Kasumi-1 (cell line): ENCODE measurements around the gene GZF1.

ENCODE experiments used
- DNase-seq, 2 experiments: peaks; one replicate each; lab custom pipeline; 2025; lab: John Stamatoyannopoulos, UW

The GZF1 gene

DNA sequence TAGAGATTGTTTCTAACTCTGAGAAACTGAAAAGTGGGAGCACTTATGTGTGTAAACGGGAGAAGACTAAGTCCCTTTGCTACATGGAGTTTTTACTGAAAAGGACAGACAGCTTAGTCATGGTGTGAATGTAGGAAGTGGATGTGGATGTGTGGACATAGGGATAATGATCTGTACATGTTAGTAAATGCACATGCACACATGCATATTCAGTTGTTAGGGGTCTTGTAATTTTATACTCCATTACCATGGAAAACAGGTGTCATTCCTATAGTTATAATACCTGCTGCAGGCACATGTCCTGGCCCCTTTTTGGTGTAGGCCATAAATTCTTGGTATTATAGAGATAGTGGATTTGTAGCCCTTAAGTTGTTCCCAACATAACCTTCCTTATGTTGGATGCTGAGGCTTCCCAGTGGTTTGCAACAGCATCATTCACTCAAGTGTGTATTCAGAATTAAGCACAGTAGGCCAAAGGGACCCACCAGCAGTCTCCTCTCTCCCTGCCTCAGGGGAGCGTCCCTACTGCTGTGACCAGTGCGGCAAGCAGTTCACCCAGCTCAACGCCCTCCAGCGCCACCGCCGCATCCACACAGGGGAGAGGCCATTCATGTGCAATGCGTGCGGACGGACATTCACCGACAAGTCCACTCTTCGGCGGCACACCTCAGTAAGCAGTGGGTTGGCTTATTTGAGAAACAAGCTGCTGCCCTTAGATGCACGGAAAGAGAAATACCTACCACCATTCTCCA lies 7.3 kb downstream of the GZF1 start:
- DNase-seq = no peak

DNA sequence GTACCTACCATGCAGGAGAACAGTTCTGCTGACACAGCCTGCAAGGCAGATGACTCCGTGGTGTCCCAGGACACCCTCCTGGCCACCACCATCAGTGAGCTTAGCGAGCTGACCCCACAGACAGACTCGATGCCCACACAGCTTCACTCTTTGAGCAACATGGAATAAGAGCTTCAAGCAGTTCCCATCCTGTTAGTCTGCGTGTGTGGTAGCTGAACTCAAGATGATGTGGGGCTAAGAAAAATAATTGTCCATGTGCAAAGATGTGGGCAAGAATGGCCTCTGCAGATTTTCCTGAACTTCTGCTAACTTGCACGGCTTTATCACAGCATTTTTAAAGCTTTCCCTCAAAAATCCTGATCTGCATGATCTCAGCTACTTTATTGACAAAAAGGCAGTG lies 8.3 kb downstream of the GZF1 start:
- DNase-seq = no peak

DNA sequence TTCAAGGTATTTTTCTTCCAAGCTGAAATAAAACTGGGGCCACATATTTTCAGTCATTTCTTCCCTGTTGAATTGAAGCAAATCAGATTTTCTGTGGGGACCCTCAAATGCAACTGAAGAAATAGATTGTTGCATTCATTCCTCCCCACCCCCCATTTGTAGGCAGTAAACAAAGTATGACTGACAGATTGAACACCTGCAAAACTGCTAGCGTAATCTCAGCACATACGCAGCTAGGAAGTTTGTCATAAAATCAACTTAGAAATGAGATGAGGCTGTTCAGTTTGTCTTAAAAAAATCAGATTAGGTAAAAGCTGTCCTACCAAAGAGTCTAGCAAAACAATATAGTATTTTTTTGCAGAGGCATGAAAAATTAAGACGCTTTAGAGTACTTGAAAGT lies 8.9 kb downstream of the GZF1 start:
- DNase-seq = no peak

DNA sequence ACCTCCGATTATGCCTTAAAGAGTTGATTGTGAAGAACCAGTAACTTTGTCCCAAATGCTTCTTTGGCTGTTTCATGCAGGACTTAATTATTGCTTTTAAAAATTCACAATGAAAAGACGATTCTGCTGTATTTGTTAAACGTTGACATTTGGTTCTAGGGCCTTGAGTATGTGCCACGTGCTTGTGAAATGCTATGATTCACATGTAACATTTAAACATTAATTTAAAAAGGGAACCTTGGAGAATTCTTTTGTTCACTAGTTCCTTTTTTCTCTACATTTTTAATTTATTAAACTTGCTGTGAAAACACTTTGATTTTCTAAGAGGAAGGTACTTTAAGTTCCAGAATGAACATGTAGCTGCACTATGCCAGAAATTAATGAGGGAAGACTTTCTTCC lies 9.5 kb downstream of the GZF1 start:
- no peak for DNase-seq

DNA sequence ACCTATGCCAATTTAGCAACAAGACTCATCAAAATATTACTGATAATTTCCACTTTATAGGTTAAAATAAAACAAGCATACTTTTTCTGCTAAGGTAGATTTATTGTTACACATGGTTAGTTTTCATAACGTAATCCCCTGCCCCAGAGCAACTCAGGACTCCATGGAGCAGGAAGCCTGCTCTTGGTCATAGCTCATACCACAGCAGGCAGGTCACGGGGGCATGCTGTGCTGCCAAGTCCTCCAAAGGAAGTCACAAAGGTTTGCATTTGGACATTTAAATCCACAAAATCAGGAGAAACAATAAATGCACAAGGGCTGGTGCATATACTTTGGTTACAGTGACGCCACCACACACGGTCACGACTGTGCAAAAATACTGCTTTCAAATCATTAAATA lies 12.5 kb downstream of the GZF1 start:
- no peak for DNase-seq

DNA sequence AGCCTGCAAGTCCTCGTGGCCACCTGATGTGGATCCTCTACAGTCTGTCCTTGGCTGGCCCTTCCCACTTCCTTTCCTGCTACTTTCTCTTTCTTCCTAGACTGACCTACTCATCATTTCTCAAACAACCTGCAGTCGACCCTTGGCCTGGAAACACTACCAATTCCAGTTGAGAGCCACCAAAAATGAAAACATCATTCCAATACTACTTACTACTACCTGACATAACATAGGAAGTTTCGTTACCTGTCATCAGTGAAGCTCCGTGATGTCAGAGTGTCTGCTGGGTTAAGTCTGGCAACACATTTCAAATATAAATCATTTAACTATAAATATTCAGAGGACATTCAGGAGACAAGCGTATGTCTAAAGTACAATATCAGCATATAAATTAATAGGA lies 13.8 kb downstream of the GZF1 start:
- DNase-seq = no peak

DNA sequence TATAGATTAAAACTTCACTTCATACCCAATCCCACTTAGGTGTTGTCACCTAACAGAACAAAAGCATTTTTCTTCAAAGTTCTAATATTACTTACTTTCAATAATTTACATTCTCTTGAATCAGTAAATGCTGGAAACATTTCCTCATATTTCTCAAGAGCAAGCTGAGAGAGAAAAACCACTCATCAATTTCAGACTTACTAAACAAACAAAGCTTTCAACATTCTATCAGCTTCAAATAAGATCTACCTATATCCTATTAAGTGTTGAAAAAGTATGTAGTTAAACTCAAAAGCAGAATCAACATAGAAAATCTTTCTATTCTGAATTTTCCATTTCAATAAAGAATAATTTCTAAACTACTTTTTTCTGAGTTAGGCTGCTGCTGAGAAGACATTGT lies 17.8 kb downstream of the GZF1 start:
- DNase-seq = no peak

DNA sequence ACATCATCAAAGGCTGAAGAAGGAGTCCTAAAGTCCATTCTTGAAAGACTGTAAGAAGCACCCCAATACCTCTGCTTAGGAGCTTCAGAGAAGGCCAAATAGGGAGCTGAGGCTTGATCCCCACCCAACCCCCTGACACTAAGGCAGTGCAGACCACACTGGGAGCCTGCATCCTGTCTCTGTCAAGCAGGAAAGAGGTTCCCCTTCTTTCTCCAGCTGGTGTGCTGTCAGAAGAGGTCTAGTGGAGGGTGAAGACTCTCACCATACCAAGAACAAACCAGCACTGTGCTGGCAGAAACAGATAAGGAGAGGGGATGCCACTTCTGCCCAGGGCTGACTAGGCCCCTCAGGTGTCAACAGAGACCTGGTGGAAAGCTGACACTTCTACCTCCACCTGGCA lies 19.9 kb downstream of the GZF1 start:
- DNase-seq = peak; percentile 88 to 93

DNA sequence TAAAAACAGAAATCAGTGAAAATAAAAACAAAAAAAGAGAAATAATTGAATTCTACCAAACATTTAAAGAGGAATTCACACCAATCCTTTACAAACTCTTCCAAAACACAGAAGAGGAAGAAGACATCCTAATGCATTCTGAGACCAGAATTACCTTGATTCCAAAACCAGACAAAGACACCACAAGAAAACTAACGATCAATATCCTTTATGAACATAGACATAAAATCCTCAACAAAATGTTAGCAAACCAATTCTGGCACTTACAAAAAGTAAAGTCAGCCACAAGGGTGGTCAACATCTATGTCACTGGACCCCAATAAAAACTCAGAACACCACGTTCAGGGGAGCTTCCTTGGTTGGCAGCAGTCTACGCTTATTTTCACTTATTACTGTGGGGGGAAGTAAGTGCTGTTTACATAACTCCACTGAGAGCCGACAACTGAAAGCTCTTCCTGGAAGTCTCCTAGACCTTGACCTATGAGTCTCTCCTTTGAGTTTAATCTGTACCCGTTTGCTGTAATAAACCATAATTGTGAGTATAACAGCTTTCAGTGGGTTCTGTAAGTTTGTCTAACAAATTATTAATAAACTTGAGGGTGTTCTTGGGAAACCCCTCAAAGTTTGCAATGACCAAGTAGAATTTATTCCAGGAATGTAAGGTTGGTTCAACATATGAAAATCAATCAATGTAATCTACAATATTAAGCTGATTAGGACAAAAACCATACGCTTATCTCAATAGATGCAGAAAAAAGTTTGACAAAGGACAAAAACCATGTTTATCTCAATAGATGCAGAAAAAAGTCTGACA lies 24.5 kb downstream of the GZF1 start:
- DNase-seq = no peak

DNA sequence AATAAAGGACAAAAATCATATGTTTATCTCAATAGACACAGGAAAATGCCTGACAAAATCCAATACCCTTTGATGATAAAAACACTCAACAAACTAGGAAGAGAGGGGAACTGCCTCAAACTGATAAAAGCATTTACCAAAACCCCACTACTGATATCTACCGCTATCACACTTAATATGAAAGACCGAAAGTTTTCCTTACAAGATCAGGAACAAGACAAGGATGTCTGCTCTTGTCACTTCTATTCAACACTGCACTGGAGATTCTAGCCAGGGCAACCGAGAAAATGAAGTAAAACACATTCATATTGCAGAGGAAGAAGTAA lies 25.1 kb downstream of the GZF1 start:
- DNase-seq = no peak

DNA sequence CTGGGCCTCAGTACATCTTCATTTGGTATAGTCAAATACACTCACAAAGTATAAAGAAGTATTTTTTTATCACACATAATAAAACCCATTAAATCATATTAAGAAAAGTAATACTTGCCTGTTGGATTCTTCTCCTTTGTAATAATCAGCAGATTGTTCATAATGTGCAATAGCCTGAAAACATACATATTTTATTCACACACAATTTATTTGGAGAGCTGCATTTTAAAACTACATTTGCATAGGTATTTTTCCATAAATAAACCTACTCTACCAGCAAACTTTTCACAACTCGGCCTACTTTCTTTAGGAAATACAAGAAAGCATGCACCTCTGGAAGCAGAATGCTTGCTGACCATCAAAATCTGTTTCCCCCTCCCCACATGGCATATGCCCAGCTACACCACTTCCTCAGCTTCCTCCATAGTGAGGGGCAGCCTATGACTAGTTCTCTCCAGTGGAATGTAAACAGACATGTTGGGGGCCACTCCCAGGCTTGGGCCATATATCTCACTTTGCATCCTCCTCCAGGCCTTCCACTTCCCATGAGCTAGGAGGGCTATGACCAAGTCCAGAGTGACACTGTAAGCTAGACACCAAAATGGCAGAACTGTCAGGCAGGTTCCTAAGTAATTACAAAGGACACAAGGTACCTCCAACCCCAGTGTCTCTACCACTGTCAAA lies 28.3 kb downstream of the GZF1 start:
- no peak for DNase-seq

DNA sequence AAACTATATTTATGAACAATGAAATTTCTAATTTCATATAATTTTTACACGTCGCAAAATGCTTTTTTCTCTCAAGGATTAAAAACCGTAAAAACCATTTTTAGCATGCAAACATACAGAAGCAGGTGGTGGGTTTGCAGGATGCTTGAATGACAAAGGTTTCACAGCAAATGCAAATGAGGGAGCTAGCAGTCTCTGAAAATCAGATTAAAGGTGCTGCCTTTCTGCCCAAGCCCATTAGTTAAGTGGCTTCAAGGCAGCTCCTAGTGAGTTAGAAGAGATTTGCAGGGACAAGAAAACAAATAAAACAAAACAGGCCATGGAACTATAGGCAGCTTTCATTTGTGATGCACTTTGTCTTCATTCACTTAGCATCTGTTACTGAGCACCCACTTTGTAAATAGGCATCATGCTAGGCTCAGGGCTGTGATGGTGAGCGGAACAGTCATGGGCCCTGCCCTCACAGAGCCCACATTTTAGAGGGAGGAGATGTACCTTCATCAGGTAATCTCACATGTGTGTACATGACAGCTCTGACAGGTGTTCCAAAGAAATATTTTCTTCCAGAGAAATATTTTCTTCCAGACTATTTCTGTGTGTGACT lies 29.8 kb downstream of the GZF1 start:
- no peak for DNase-seq

DNA sequence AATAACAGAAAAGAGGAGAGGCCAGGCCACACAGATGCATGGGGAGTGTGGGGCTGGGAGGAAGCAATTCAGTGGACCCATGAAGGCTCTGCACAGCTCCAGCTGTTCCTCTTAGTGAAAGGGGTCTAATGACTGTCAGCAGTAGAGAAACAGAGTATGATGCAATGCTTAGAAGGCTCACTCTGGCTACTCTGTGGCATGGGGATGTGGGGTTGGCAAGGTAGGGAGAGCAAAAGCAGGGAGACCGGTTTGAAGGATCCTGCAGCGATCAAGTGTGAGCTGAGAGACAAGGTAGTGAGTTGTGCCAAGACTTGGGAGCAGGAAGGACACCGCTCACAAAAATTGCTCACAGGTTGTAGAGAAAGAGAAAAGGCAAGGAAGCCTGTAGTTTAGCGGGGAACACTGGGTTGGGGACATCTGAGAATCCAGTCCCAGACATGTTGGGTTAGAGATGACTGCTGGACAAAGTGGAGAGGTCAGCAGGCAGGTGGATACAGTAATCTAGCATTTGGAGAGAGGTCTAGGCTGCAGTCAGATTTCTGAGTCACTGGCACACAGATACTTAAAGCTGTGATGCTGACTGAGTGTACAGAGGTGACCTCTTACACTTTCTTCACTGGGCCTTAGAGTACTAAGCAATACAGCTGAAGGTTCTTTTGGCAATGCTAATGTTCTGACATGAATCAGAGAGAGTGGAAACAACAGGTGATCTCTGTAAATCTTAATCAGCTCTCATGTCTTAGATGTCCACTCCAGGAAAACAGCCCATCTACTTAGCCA lies 32.2 kb downstream of the GZF1 start:
- peak; percentile 26 to 32 for DNase-seq

DNA sequence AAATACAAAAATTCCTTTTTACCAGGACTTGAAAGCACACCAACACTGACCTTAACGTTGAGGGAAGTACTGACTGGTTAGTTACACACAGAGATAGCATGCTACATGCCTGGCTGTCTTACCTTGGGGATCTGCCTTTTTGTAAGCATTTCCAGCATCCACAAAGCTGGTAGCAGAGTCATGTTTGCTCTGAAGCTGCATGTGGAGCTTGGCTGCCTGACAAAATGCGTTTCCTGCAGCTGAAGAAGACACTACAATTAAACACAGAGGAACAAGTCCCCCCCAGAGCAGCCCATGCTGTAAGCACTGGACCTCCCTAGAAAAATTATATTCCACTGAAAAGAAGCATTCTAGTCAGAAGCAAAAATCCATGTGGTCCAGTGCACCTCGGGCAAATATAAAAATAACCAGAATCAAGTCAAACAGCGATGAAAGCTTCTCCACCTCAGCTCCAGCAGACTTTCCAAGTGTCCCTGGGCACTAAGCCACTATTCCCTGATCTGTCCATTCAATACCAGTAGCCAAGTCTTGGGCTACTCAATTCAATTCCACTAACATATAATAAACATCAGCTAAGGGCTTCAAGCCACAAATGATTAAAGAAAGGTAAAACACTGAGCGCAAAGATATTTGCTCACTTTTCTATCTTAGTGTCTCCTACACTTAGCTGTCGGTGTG lies 35.1 kb downstream of the GZF1 start:
- no peak for DNase-seq

DNA sequence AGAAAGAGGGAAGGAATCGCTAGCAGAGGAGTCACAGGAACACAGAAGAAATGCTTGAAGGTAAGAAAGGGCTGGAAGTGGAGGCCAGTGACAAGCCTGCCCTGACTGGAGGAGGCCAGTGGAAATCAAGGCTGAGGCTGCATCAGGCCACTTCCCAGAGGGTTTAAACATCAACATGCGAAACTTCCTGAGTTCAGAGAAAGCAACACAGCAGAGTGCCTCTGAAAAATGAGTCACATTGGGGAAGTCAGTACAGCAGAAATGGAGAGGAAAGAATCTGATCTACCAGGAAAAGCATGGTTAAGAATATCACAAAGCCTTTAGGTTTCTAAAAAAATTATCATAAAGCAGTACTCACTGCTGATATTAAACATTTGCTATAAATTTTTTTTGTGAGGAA lies 36.0 kb downstream of the GZF1 start:
- peak; percentile 67 to 68 for DNase-seq

DNA sequence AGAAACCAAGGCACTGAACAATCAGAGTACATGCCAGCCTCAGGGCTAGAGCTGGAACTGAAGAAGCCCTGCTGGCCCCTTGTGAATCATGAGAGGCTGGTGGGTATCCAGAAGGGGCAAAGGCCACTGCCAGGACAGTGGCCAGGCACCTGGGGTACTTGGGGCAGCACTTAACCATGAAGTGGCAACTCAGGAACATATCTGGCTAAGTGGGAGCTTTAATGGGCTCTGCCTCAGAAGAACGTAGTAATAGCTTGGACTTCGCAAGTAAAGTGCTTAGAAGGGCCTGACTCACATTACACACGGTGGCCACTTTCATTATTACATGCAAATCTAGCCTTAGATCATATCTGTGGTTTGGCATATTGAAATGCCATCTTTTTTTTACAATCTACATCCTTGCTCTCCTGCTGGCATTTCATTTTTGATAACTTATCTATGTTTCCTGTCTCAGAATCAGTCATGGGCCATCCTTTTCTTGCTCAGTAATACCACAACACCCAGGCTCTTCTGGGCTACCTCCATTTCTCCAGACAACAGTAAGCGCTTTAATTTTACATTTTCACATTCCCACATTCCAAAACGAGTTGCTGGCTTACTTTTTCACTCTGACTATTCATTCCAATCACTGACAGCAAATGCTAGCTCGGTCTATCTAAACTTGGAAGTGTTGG lies 37.7 kb downstream of the GZF1 start:
- peak; percentile 33 to 55 for DNase-seq

DNA sequence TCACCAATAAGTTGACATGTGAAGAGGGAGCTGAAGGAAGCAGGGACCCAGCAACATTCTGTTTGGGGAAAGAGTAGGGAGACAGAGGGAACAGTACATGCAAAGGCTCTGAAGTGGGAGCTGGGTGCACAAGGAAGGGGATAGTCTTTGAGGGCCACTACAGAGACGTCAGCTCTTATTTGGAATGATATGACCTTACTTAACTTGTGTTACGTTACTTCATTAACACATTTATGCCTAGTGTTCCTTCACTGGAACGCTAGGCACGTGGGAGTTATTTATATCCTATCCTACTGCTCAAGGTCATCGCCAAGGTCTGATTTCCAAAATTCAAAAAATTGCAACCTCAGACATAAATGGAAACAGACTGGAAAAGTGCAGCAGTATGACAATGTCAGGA lies 39.1 kb downstream of the GZF1 start:
- DNase-seq = no peak

DNA sequence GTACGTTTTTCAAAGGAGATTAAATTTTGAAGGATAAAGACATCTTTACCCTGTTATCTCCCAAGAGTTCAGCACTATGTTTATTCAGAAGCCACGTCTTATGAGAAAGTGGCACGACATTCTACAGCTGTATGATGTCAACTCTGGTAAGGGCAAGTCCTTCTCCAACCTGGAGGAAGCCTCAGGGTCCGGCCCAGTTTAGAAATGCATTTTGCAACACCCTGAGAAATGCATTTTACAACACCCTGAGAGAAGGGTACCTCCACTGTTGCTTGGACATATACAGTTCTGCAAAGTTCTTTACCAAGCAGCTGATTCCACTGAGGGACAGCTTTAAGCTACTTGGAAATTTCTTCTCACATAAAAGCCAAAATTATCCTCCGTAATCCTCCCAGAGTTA lies 41.8 kb downstream of the GZF1 start:
- no peak for DNase-seq

DNA sequence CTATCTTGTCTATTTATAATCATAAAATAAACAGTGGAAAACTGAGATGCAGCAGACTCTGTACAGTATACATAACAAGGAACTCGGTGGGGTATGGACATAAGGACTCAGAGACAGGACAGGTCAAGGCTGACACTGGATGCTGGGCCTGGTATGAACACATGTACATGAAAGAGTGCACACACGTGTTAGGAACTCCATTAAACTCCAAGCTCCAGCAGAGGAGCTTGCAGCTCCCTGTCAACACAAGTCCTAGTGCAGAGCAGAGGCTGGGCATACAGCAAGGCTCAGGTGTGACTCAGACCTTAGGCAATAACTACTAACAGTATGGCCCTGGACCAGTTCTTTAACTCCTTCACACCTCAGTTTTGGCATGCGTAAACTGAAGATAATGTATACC lies 42.2 kb downstream of the GZF1 start:
- no peak for DNase-seq

DNA sequence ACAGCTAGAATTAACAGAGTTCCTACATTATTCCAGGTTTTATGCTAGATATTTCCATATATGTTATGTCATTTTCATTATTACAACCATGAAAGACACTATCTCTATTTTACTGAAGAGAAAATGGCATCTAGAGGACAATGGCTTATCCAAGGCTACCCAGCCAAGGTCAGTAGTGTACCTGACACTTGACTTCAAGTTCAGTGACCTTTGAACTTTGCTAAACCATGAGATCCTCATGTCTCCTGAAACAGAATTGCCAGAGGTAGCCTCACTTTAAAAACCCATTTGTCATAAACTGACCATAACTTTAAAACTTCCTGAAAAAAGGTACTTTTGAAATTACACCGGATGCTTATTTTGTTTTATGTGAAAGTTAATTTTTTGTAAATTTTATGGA lies 44.9 kb downstream of the GZF1 start:
- no peak for DNase-seq
